ENCODE measurements around the gene MARK4. TPM values are rescaled to one million over a fixed set of nuclear protein-coding genes. Genes with fewer than 3 reads are reported as not detected.

The MARK4 gene
- total RNA-seq, 4 donors from 2014 or later, result 11.0 to 40.8 (median 13.2) TPM

GRCh38 chr19:45217193-45217956 lies 33.7 kb upstream of the MARK4 start:
- peaks cover 0 to 3% (median 0%) of the 10 kb centered on the region in 4 donors for H3K4me1 ChIP-seq
- WGBS, 2 donors (ENCODE audit: low coverage in 1 of 2), result 23 to 44% methylated on average over 5 to 36 of the region's 46 CpGs
- no peak overlapping the region for H3K27ac ChIP-seq
- H3K36me3 ChIP-seq, result no peaks in the 10 kb centered on the region
- H3K27me3 ChIP-seq, result peaks cover 74% of the 10 kb centered on the region
- DNase-seq, result no peak
- in situ Hi-C loops (cut with MboI; ENCODE audit: low pct_ligation_motif_present in 1 of 4, low pct_unique_long_range_greater_than_20kb in 1 of 4, low sequenced_read_pairs in 3 of 4) (no loop called here), intact Hi-C loops (cut with DNase I; ENCODE audit: low total_unique reads) (no loop called here)
- TF ChIP-seq POLR2AphosphoS5 (IDR thresholded peaks at IDR 0.05) (no peak), CTCF (IDR thresholded peaks at IDR 0.05) (no peak), POLR2A (IDR thresholded peaks at IDR 0.05) (no peak), EP300 (IDR thresholded peaks at IDR 0.05; ENCODE audit: low read depth) (no peak)
- H3K4me3 ChIP-seq, result no peak overlapping the region
- no peaks in the 10 kb centered on the region for H3K9me3 ChIP-seq

- Histone ChIP-seq H3K4me3 (no peak overlapping the region), H3K27ac (no peak overlapping the region), H3K4me1 (peaks cover 0 to 3% (median 0%) of the 10 kb centered on the region in 4 donors), H3K27me3 (peaks cover 75% of the 10 kb centered on the region), H3K36me3 (no peaks in the 10 kb centered on the region), H3K9me3 (no peaks in the 10 kb centered on the region)
- in situ Hi-C loops (cut with MboI; ENCODE audit: low pct_ligation_motif_present in 1 of 4, low pct_unique_long_range_greater_than_20kb in 1 of 4, low sequenced_read_pairs in 3 of 4) (no loop called here), intact Hi-C loops (cut with DNase I; ENCODE audit: low total_unique reads) (no loop called here)
- TF ChIP-seq POLR2A (IDR thresholded peaks at IDR 0.05), result no peak
- TF ChIP-seq CTCF (IDR thresholded peaks at IDR 0.05), result no peak
- no peak for TF ChIP-seq POLR2AphosphoS5 (IDR thresholded peaks at IDR 0.05)
- no peak for TF ChIP-seq EP300 (IDR thresholded peaks at IDR 0.05; ENCODE audit: low read depth)
- 38 to 57% methylated on average over 3 to 14 of the region's 14 CpGs for WGBS, 2 donors (ENCODE audit: low coverage in 1 of 2)
- DNase-seq, result no peak
Observed at GRCh38 chr19:45217957-45218334, 33.1 kb upstream of the MARK4 start.

GRCh38 chr19:45218426-45218825 lies 32.6 kb upstream of the MARK4 start:
- Histone ChIP-seq H3K4me1 (peaks cover 0 to 3% (median 0%) of the 10 kb centered on the region in 4 donors), H3K27me3 (peaks cover 80% of the 10 kb centered on the region), H3K27ac (no peak overlapping the region), H3K9me3 (no peaks in the 10 kb centered on the region), H3K36me3 (no peaks in the 10 kb centered on the region), H3K4me3 (no peak overlapping the region)
- DNase-seq, result no peak
- intact Hi-C loops (cut with DNase I; ENCODE audit: low total_unique reads), result no loop called here
- in situ Hi-C loops (cut with MboI; ENCODE audit: low pct_ligation_motif_present in 1 of 4, low pct_unique_long_range_greater_than_20kb in 1 of 4, low sequenced_read_pairs in 3 of 4), result no loop called here
- TF ChIP-seq EP300 (IDR thresholded peaks at IDR 0.05; ENCODE audit: low read depth) (no peak), CTCF (IDR thresholded peaks at IDR 0.05) (no peak), POLR2A (IDR thresholded peaks at IDR 0.05) (no peak), POLR2AphosphoS5 (IDR thresholded peaks at IDR 0.05) (no peak)
- WGBS, 2 donors (ENCODE audit: low coverage in 1 of 2), result 53 to 81% methylated on average over 2 to 4 of the region's 4 CpGs

GRCh38 chr19:45218911-45219743 lies 31.9 kb upstream of the MARK4 start:
- WGBS, 2 donors (ENCODE audit: low coverage in 1 of 2), result 70 to 86% methylated on average over 13 to 18 of the region's 18 CpGs
- H3K27me3 ChIP-seq, result peaks cover 84% of the 10 kb centered on the region
- no peaks in the 10 kb centered on the region for H3K36me3 ChIP-seq
- no peaks in the 10 kb centered on the region for H3K9me3 ChIP-seq
- H3K4me1 ChIP-seq, result peaks cover 0 to 3% (median 0%) of the 10 kb centered on the region in 4 donors
- no peak for TF ChIP-seq EP300 (IDR thresholded peaks at IDR 0.05; ENCODE audit: low read depth)
- TF ChIP-seq POLR2A (IDR thresholded peaks at IDR 0.05), result no peak
- TF ChIP-seq CTCF (IDR thresholded peaks at IDR 0.05), result no peak
- no peak for TF ChIP-seq POLR2AphosphoS5 (IDR thresholded peaks at IDR 0.05)
- no peak for DNase-seq
- H3K4me3 ChIP-seq, result no peak overlapping the region
- intact Hi-C loops (cut with DNase I; ENCODE audit: low total_unique reads) (no loop called here), in situ Hi-C loops (cut with MboI; ENCODE audit: low pct_ligation_motif_present in 1 of 4, low pct_unique_long_range_greater_than_20kb in 1 of 4, low sequenced_read_pairs in 3 of 4) (no loop called here)
- no peak overlapping the region for H3K27ac ChIP-seq

All from transverse colon (tissue), 4 donors.